ENCODE measurements around the gene PPP2R2C. TPM values are rescaled to one million over a fixed set of nuclear protein-coding genes. Genes with fewer than 3 reads are reported as not detected.

PPP2R2C gene
- polyA plus RNA-seq, 1 donor from 2014 or later = 34.4 TPM

GRCh38 chr4:6442555-6442954 is 29.9 kb downstream of the PPP2R2C start:
- TF ChIP-seq TAF1 (IDR thresholded peaks at IDR 0.05; ENCODE audit: low read depth) = no peak
- TF ChIP-seq SMC3 (conservative IDR thresholded peaks at IDR 0.05; ENCODE audit: poor library complexity) = no peak
- no peak for TF ChIP-seq POLR2AphosphoS5 (IDR thresholded peaks at IDR 0.05)
- TF ChIP-seq RAD21 (conservative IDR thresholded peaks at IDR 0.05) = no peak
- no peak for TF ChIP-seq MXI1 (conservative IDR thresholded peaks at IDR 0.05; ENCODE audit: poor library complexity, severe bottlenecking)
- no peak for TF ChIP-seq REST (IDR thresholded peaks at IDR 0.05; ENCODE audit: borderline replicate concordance)
- no peak for TF ChIP-seq CTCF (IDR thresholded peaks at IDR 0.05; ENCODE audit: poor library complexity, severe bottlenecking)
- no peak for TF ChIP-seq EZH2 (IDR thresholded peaks at IDR 0.05; ENCODE audit: borderline replicate concordance, insufficient read depth, low read length, poor library complexity, severe bottlenecking)
- no peaks in the 10 kb centered on the region for H4K20me1 ChIP-seq (ENCODE audit: insufficient read depth)
- H3K9me2 ChIP-seq (ENCODE audit: insufficient read depth, low read length) = no peaks in the 10 kb centered on the region

GRCh38 chr4:6441758-6442157 is 30.7 kb downstream of the PPP2R2C start:
- Histone ChIP-seq H3F3A (ENCODE audit: insufficient read depth, low read length, poor library complexity, severe bottlenecking) (no peaks in the 10 kb centered on the region), H2AFZ (ENCODE audit: low read depth, low read length) (no peak overlapping the region)

More at GRCh38 chr4:6442555-6442954, 29.9 kb downstream of the PPP2R2C start:
- Histone ChIP-seq H3K4me3 (ENCODE audit: low read length) (no peak overlapping the region), H3K79me2 (replicated peaks; ENCODE audit: insufficient read depth, low read length) (no peaks in the 10 kb centered on the region), H3K9ac (ENCODE audit: low read length) (no peak overlapping the region), H3K36me3 (ENCODE audit: insufficient read depth, low read length) (no peaks in the 10 kb centered on the region), H3K4me2 (ENCODE audit: low read length) (no peak overlapping the region), H3K27me3 (ENCODE audit: insufficient read depth, low read depth, low read length) (no peaks in the 10 kb centered on the region), H3K27ac (ENCODE audit: low read length) (no peak overlapping the region), H3K9me3 (ENCODE audit: low read length) (no peaks in the 10 kb centered on the region), H3F3A (ENCODE audit: insufficient read depth, low read length, poor library complexity, severe bottlenecking) (no peaks in the 10 kb centered on the region), H2AFZ (ENCODE audit: low read depth, low read length) (no peak overlapping the region)

More at GRCh38 chr4:6441758-6442157, 30.7 kb downstream of the PPP2R2C start:
- TF ChIP-seq MXI1 (conservative IDR thresholded peaks at IDR 0.05; ENCODE audit: poor library complexity, severe bottlenecking) (no peak), TAF1 (IDR thresholded peaks at IDR 0.05; ENCODE audit: low read depth) (no peak), POLR2AphosphoS5 (IDR thresholded peaks at IDR 0.05) (no peak), EP300 (conservative IDR thresholded peaks at IDR 0.05; ENCODE audit: poor library complexity, severe bottlenecking) (no peak), REST (IDR thresholded peaks at IDR 0.05; ENCODE audit: borderline replicate concordance) (no peak), CTCF (IDR thresholded peaks at IDR 0.05; ENCODE audit: poor library complexity, severe bottlenecking) (no peak), EZH2 (IDR thresholded peaks at IDR 0.05; ENCODE audit: borderline replicate concordance, insufficient read depth, low read length, poor library complexity, severe bottlenecking) (no peak), SMC3 (conservative IDR thresholded peaks at IDR 0.05; ENCODE audit: poor library complexity) (no peak), RAD21 (conservative IDR thresholded peaks at IDR 0.05) (no peak)
- no peaks in the 10 kb centered on the region for H3K27me3 ChIP-seq (ENCODE audit: insufficient read depth, low read depth, low read length)
- no peaks in the 10 kb centered on the region for H3K9me3 ChIP-seq (ENCODE audit: low read length)
- H3K4me2 ChIP-seq (ENCODE audit: low read length) = no peak overlapping the region
- no peak overlapping the region for H3K4me3 ChIP-seq (ENCODE audit: low read length)
- H3K36me3 ChIP-seq (ENCODE audit: insufficient read depth, low read length) = no peaks in the 10 kb centered on the region
- no peak overlapping the region for H3K9ac ChIP-seq (ENCODE audit: low read length)
- H3K27ac ChIP-seq (ENCODE audit: low read length) = no peak overlapping the region
- no peaks in the 10 kb centered on the region for H4K20me1 ChIP-seq (ENCODE audit: insufficient read depth)
- H3K9me2 ChIP-seq (ENCODE audit: insufficient read depth, low read length) = no peaks in the 10 kb centered on the region
- no peaks in the 10 kb centered on the region for H3K79me2 ChIP-seq (replicated peaks; ENCODE audit: insufficient read depth, low read length)
